H1 (cell line): Measurements from ENCODE around the gene LPP. TPM values are rescaled to one million over a fixed set of nuclear protein-coding genes. Genes with fewer than 3 reads are reported as not detected.

Source experiments
- CTCF ChIA-PET: fragments of 300-600 bp; sonication (Branson Sonifier 250); formaldehyde crosslinking; loops from one replicate; lab custom pipeline; 2021; ENCODE audit not compliant: partially characterized antibody; lab: Charles Lee
- POLR2A ChIA-PET: fragments of 300-600 bp; sonication (Branson Sonifier 250); formaldehyde crosslinking; loops from one replicate; lab custom pipeline; 2021; ENCODE audit warnings: inconsistent platforms; ENCODE audit not compliant: partially characterized antibody; lab: Charles Lee
- DNase-seq, 2 experiments: peaks; one replicate each; pipeline versions ENCODE4 v3.0.0 to v3.0.0-alpha.2; 2010 to 2022; ENCODE audit warnings: low spot score in 2 of 2, low read depth in 1 of 2, mixed read lengths in 1 of 2
- FAIRE-seq: peaks from 2 replicates; lab custom pipeline; 2011; peaks lifted over from hg19 to GRCh38; lab: Jason Lieb, UNC
- H2AFZ ChIP-seq: 2 replicates; pipeline ENCODE4 v1.8.1; 2012; ENCODE audit warnings: low read length, inconsistent platforms
- H2AK5ac ChIP-seq: 2 replicates; pipeline ENCODE4 v1.6.1; 2013; ENCODE audit warnings: low read depth, low read length
- H2BK120ac ChIP-seq: replicated peaks from 2 replicates; pipeline ENCODE3; 2013; ENCODE audit warnings: low read depth, low read length, inconsistent platforms
- H2BK12ac ChIP-seq: 2 replicates; pipeline ENCODE4 v1.6.1; 2013; ENCODE audit warnings: low read depth, low read length
- H2BK15ac ChIP-seq: 2 replicates; pipeline ENCODE4 v1.6.1; 2013; ENCODE audit warnings: low read length
- H2BK20ac ChIP-seq: 2 replicates; pipeline ENCODE4 v1.6.1; 2013; ENCODE audit warnings: low read length
- H2BK5ac ChIP-seq: 2 replicates; pipeline ENCODE4 v1.6.1; 2013; ENCODE audit warnings: low read depth, low read length
- H3K14ac ChIP-seq: 2 replicates; pipeline ENCODE4 v1.6.1; 2013; ENCODE audit warnings: inconsistent platforms; ENCODE audit not compliant: insufficient read length
- H3K18ac ChIP-seq: 2 replicates; pipeline ENCODE4 v1.6.1; 2013; ENCODE audit warnings: low read length; ENCODE audit errors: extremely low read depth
- H3K23ac ChIP-seq: 2 replicates; pipeline ENCODE4 v1.6.1; 2013; ENCODE audit warnings: inconsistent platforms; ENCODE audit not compliant: insufficient read length
- H3K23me2 ChIP-seq: 2 replicates; pipeline ENCODE4 v1.6.1; 2013; ENCODE audit warnings: low read depth, low read length
- H3K27ac ChIP-seq: 2 replicates; pipeline ENCODE4 v1.6.1; 2011; ENCODE audit warnings: low read depth, low read length, inconsistent platforms
- H3K27me3 ChIP-seq, 4 experiments: replicated peaks in 1 of 4; 1 replicate in 1 of 4; 2 replicates in 3 of 4; pipeline versions ENCODE4 v1.6.1 to v1.8.1; 2011 to 2013; ENCODE audit warnings: low read length in 3 of 4, mild to moderate bottlenecking in 3 of 4, inconsistent platforms in 2 of 4, mixed read lengths in 2 of 4, moderate library complexity in 1 of 4; ENCODE audit not compliant: control insufficient read depth in 3 of 4, insufficient read depth in 3 of 4; ENCODE audit errors: extremely low read depth in 1 of 4
- H3K36me3 ChIP-seq, 4 experiments: 2 replicates each; pipeline versions ENCODE4 v1.6.1 to v1.8.1; 2011 to 2013; ENCODE audit warnings: mild to moderate bottlenecking in 4 of 4, low read length in 3 of 4, moderate library complexity in 2 of 4, control low read depth in 1 of 4, inconsistent platforms in 1 of 4; ENCODE audit not compliant: insufficient read depth in 4 of 4, control insufficient read depth in 2 of 4
- H3K4ac ChIP-seq: replicated peaks from 2 replicates; pipeline ENCODE3; 2013; ENCODE audit warnings: low read length, low read depth, mixed read lengths, inconsistent platforms; ENCODE audit not compliant: insufficient read length
- H3K4me1 ChIP-seq, 4 experiments: replicated peaks in 1 of 4; 1 replicate in 1 of 4; 2 replicates in 3 of 4; pipeline versions ENCODE4 v1.6.1 to v1.8.1; 2011 to 2013; ENCODE audit warnings: low read length in 3 of 4, inconsistent platforms in 2 of 4, mixed read lengths in 1 of 4; ENCODE audit not compliant: insufficient read depth in 4 of 4, control insufficient read depth in 3 of 4
- H3K4me2 ChIP-seq, 2 experiments: 2 replicates each; pipeline versions ENCODE4 v1.6.1 to v1.8.1; 2011 to 2013; ENCODE audit warnings: low read depth in 2 of 2, low read length in 2 of 2, control low read depth in 1 of 2, inconsistent platforms in 1 of 2, mild to moderate bottlenecking in 1 of 2; ENCODE audit not compliant: insufficient read depth in 1 of 2
- H3K4me3 ChIP-seq, 4 experiments: fragments of 200-600, 300-600 bp in 1 of 4; sonication (generic), shearing (Covaris generic), sonication (Bioruptor Twin) in 1 of 4; 2 replicates each; pipeline versions ENCODE4 v1.5.1 to v1.8.1; 2011 to 2016; ENCODE audit warnings: low read length in 4 of 4, low read depth in 3 of 4, control low read depth in 2 of 4, inconsistent platforms in 2 of 4, mild to moderate bottlenecking in 2 of 4, mixed read lengths in 1 of 4, moderate library complexity in 1 of 4; ENCODE audit not compliant: insufficient read depth in 2 of 4; ENCODE audit errors: extremely low read depth in 1 of 4
- H3K56ac ChIP-seq: replicated peaks from 2 replicates; pipeline ENCODE3; 2013; ENCODE audit warnings: low read depth, mild to moderate bottlenecking, mixed read lengths, low read length, inconsistent platforms; ENCODE audit not compliant: insufficient read length
- H3K79me1 ChIP-seq: 2 replicates; pipeline ENCODE4 v1.6.1; 2013; ENCODE audit warnings: low read depth, low read length, control low read depth
- H3K79me2 ChIP-seq, 2 experiments: 2 replicates each; pipeline versions ENCODE4 v1.6.1 to v1.8.1; 2012 to 2013; ENCODE audit warnings: low read length in 2 of 2, mild to moderate bottlenecking in 2 of 2, inconsistent platforms in 1 of 2; ENCODE audit not compliant: insufficient read depth in 2 of 2, control insufficient read depth in 1 of 2
- H3K9ac ChIP-seq, 4 experiments: replicated peaks in 1 of 4; 1 replicate in 1 of 4; 2 replicates in 3 of 4; pipeline versions ENCODE4 v1.6.1 to v1.8.1; 2011 to 2013; ENCODE audit warnings: low read depth in 3 of 4, low read length in 3 of 4, control low read depth in 2 of 4, mild to moderate bottlenecking in 2 of 4, moderate library complexity in 2 of 4, inconsistent platforms in 1 of 4; ENCODE audit errors: extremely low read depth in 1 of 4
- H3K9me3 ChIP-seq, 2 experiments: 2 replicates each; pipeline versions ENCODE4 v1.6.1 to v1.8.1; 2012 to 2013; ENCODE audit warnings: mild to moderate bottlenecking in 2 of 2, moderate library complexity in 2 of 2, control low read depth in 1 of 2, inconsistent platforms in 1 of 2, low read depth in 1 of 2, low read length in 1 of 2, mixed read lengths in 1 of 2; ENCODE audit not compliant: insufficient read depth in 2 of 2
- H4K20me1 ChIP-seq, 2 experiments: replicated peaks in 1 of 2; 2 replicates each; pipeline versions ENCODE3 to v1.8.1; 2011 to 2013; ENCODE audit warnings: inconsistent platforms in 2 of 2, low read length in 2 of 2, mild to moderate bottlenecking in 1 of 2; ENCODE audit not compliant: insufficient read depth in 2 of 2, control insufficient read depth in 1 of 2
- H4K5ac ChIP-seq: 2 replicates; pipeline ENCODE4 v1.6.1; 2013; ENCODE audit warnings: low read length, low read depth, mixed read lengths, inconsistent platforms; ENCODE audit not compliant: insufficient read length
- H4K8ac ChIP-seq: 2 replicates; pipeline ENCODE4 v1.8.0; 2013; ENCODE audit warnings: mild to moderate bottlenecking, moderate library complexity, low read length, inconsistent platforms; ENCODE audit not compliant: insufficient read depth; ENCODE audit errors: extremely low read depth
- H4K91ac ChIP-seq: replicated peaks from 2 replicates; pipeline ENCODE3; 2013; ENCODE audit warnings: low read length, mixed read lengths, inconsistent platforms; ENCODE audit not compliant: insufficient read length
- ASH2L ChIP-seq: fragments of 200-600, 300-600 bp; sonication (generic); IDR thresholded peaks from one replicate; pipeline ENCODE4 v1.7.1; 2017; ENCODE audit warnings: low read length
- CHD2 ChIP-seq: IDR thresholded peaks from 2 replicates; pipeline ENCODE4 v1.6.1; 2012; ENCODE audit warnings: low read length, improper control_type of control experiment
- CTCF ChIP-seq, 3 experiments: IDR thresholded peaks; 1 replicate in 2 of 3; 2 replicates in 1 of 3; pipeline versions ENCODE4 v1.5.1 to v1.6.1; 2011; ENCODE audit warnings: low read length in 3 of 3, mild to moderate bottlenecking in 3 of 3, inconsistent platforms in 2 of 3, low read depth in 1 of 3, moderate library complexity in 1 of 3; ENCODE audit not compliant: insufficient read depth in 1 of 3; ENCODE audit errors: control extremely low read depth in 1 of 3
- KDM4A ChIP-seq: IDR thresholded peaks from one replicate; pipeline ENCODE4 v1.7.1; 2012; ENCODE audit warnings: low read depth, mild to moderate bottlenecking, moderate library complexity, low read length, inconsistent platforms; ENCODE audit not compliant: severe bottlenecking
- NANOG ChIP-seq: IDR thresholded peaks from 2 replicates; pipeline ENCODE4 v1.6.1; 2011; ENCODE audit warnings: low read length, low read depth, mild to moderate bottlenecking, inconsistent platforms; ENCODE audit not compliant: insufficient read depth, poor library complexity, severe bottlenecking
- RAD21 ChIP-seq, 2 experiments: IDR thresholded peaks in 1 of 2; conservative IDR thresholded peaks in 1 of 2; 2 replicates each; pipeline ENCODE4 v1.6.1; 2011; ENCODE audit warnings: low read depth in 2 of 2, low read length in 2 of 2, improper control_type of control experiment in 1 of 2, inconsistent platforms in 1 of 2, mild to moderate bottlenecking in 1 of 2, moderate library complexity in 1 of 2
- RNF2 ChIP-seq: fragments of 200-900, 300-1000 bp; sonication (generic); IDR thresholded peaks from 2 replicates; pipeline ENCODE4 v1.7.1; 2016; ENCODE audit warnings: borderline replicate concordance, low read depth, mild to moderate bottlenecking, antibody characterized with exemption, low read length; ENCODE audit not compliant: poor library complexity, severe bottlenecking; ENCODE audit errors: missing control alignments
- TBP ChIP-seq: IDR thresholded peaks from 2 replicates; pipeline ENCODE4 v1.6.1; 2011; ENCODE audit warnings: low read depth, low read length, improper control_type of control experiment
- TEAD4 ChIP-seq: IDR thresholded peaks from 2 replicates; pipeline ENCODE4 v1.6.1; 2012; ENCODE audit warnings: low read depth, low read length, inconsistent platforms, mixed read lengths
- WGBS, 2 experiments: shearing (Covaris generic) in 1 of 2; methylation state at CpG; one replicate each; pipeline versions ENCODE4 v1.1.6 to v1.1.7; 2013 to 2015; ENCODE audit warnings: low lambda C conversion rate in 2 of 2, mixed read lengths in 2 of 2, inconsistent platforms in 1 of 2, low coverage in 1 of 2, missing lambda C conversion rate in 1 of 2; ENCODE audit not compliant: insufficient replicate concordance in 2 of 2, insufficient coverage in 1 of 2, insufficient read length in 1 of 2; ENCODE audit errors: extremely low coverage in 1 of 2, missing lambda C conversion rate in 1 of 2; 5-methylcytosine and 5-hydroxymethylcytosine counted together
- polyA plus RNA-seq, 7 experiments: library from polyadenylated mRNA; depleted of rRNA in 3 of 7; stranded (reverse) in 5 of 7; unstranded in 2 of 7; fragments of >200 nt in 5 of 7; fragments of 200-250 nt in 2 of 7; gene quantifications; 1 replicate in 5 of 7; 2 replicates in 1 of 7; 4 replicates in 1 of 7; pipeline versions ENCODE4 v1.2.1 to v1.2.3, GENCODE V29; 2011 to 2013; ENCODE audit warnings: missing spikeins in 2 of 7, mixed read lengths in 2 of 7
- total RNA-seq: library from RNA; stranded (reverse); fragmentation: NEBNext Ultra II Directional; extraction: Animal tissue kit (Norgen Biotek cat#: 25700); gene quantifications from 2 replicates; pipeline ENCODE4 v1.2.1, GENCODE V29; 2021

The LPP gene
- total and polyA plus RNA-seq, 2 of the 8 experiments (the other 6 are each of a cell fraction or from before 2014, with no cell fraction given) = 10.0 to 53.3 TPM

- ChIA-PET CTCF (interaction anchor here (0.6 to 4.1 kb wide), 40 partner anchors 8 to 1431 kb away, joined by 3 to 26 read pairs (median 4); no protein-coding TSS in a partner anchor), POLR2A (no interaction called here)
- TF ChIP-seq KDM4A (no peak), TEAD4 (peak; percentile 63; the same call in 1 of the 2 replicates), CTCF (IDR thresholded peaks at IDR 0.05; ENCODE audit: control extremely low read depth in 1 of 3, insufficient read depth in 1 of 3, low read depth in 1 of 3, low read length in 3 of 3) (peak; percentile 7 to 94 (median 72)), TBP (no peak), CHD2 (no peak), NANOG (no peak), ASH2L (no peak), RAD21 (IDR thresholded peaks at IDR 0.05 in 1 of 2, conservative IDR thresholded peaks at IDR 0.05 in 1 of 2; ENCODE audit: low read depth in 2 of 2, low read length in 2 of 2) (peak; percentile 79 to 81), RNF2 (no peak)
Observed at GRCh38 chr3:188749010-188749617, 595.2 kb downstream of the LPP start.

More at GRCh38 chr3:188749010-188749617, 595.2 kb downstream of the LPP start:
- peaks cover 0 to 2% (median 0%) of the 10 kb centered on the region in 4 experiments; a peak in 1 of 7 replicates for H3K4me1 ChIP-seq
- no peak overlapping the region for H3K4me3 ChIP-seq
- H2BK5ac ChIP-seq = no peak overlapping the region
- H2BK15ac ChIP-seq = no peak overlapping the region
- no peaks in the 10 kb centered on the region for H4K20me1 ChIP-seq
- H3K23ac ChIP-seq = no peak overlapping the region
- H2AFZ ChIP-seq = no peak overlapping the region
- H3K4ac ChIP-seq = no peak overlapping the region
- FAIRE-seq (peak; percentile 24), DNase-seq (peak in 1 of 2 experiments; percentile 68)
- no peak overlapping the region for H3K9ac ChIP-seq
- no peaks in the 10 kb centered on the region for H3K79me2 ChIP-seq
- no peak overlapping the region for H3K4me2 ChIP-seq
- no peaks in the 10 kb centered on the region for H3K9me3 ChIP-seq
- H3K27me3 ChIP-seq = no peaks in the 10 kb centered on the region
- H3K56ac ChIP-seq = no peak overlapping the region
- H4K8ac ChIP-seq = no peak overlapping the region
- H2AK5ac ChIP-seq = no peak overlapping the region
- no peaks in the 10 kb centered on the region for H3K36me3 ChIP-seq
- H4K91ac ChIP-seq = no peak overlapping the region
- H2BK120ac ChIP-seq = no peak overlapping the region
- no peak overlapping the region for H4K5ac ChIP-seq
- H3K79me1 ChIP-seq = no peaks in the 10 kb centered on the region
- no peak overlapping the region for H2BK20ac ChIP-seq
- H3K18ac ChIP-seq = no peak overlapping the region
- WGBS, 2 experiments = 72% methylated on average over 5 of the region's 5 CpGs; no CpG with 5 or more reads in 1 of the 2 experiments
- H3K14ac ChIP-seq = no peak overlapping the region
- no peaks in the 10 kb centered on the region for H3K23me2 ChIP-seq
- no peak overlapping the region for H2BK12ac ChIP-seq
- H3K27ac ChIP-seq = no peak overlapping the region
